Progenitor cell of endocrine pancreas (in vitro differentiated cells): ENCODE data around the gene BRINP3. TPM values are rescaled to one million over a fixed set of nuclear protein-coding genes. Genes with fewer than 3 reads are reported as not detected.

Experiments used
- DNase-seq: peaks from one replicate; pipeline ENCODE4 v3.0.0; 2021; ENCODE audit warnings: low spot score; ENCODE audit not compliant: unreplicated experiment
- H3K27ac Mint-ChIP-seq: 2 replicates; pipeline ENCODE4 v1.8.0; 2021; ENCODE audit warnings: mild to moderate bottlenecking, moderate library complexity, mixed read lengths
- H3K27me3 Mint-ChIP-seq: 2 replicates; pipeline ENCODE4 v1.8.0; 2021; ENCODE audit warnings: mixed read lengths
- H3K36me3 Mint-ChIP-seq: 2 replicates; pipeline ENCODE4 v1.8.0; 2022; ENCODE audit warnings: mixed read lengths; ENCODE audit not compliant: insufficient read depth
- H3K4me1 Mint-ChIP-seq: 2 replicates; pipeline ENCODE4 v1.8.0; 2021; ENCODE audit warnings: low read depth, mixed read lengths
- H3K4me3 Mint-ChIP-seq: 2 replicates; pipeline ENCODE4 v1.8.0; 2021; ENCODE audit warnings: low read depth, mild to moderate bottlenecking, moderate library complexity, mixed read lengths
- H3K9me3 Mint-ChIP-seq: 2 replicates; pipeline ENCODE4 v1.8.0; 2021; ENCODE audit warnings: low read depth, mixed read lengths
- CTCF ChIP-seq: fragments of 200-600 bp; sonication (generic); IDR thresholded peaks from one replicate; pipeline ENCODE4 v1.5.0; 2021; ENCODE audit warnings: antibody characterized with exemption, mild to moderate bottlenecking; ENCODE audit not compliant: unreplicated experiment
- total RNA-seq: library from RNA; stranded (reverse); gene quantifications from 2 replicates; pipeline ENCODE4 v1.2.1, GENCODE V29; 2021

The BRINP3 gene
- total RNA-seq, 1 donor from 2014 or later: not detected

- DNase-seq: no peak
- Mint-ChIP-seq H3K4me3 (no peak overlapping the region), H3K4me1 (no peaks in the 10 kb centered on the region), H3K36me3 (no peaks in the 10 kb centered on the region), H3K9me3 (peaks cover 6% of the 10 kb centered on the region), H3K27ac (no peak overlapping the region), H3K27me3 (no peaks in the 10 kb centered on the region)
- no peak for TF ChIP-seq CTCF
These were observed 74.3 kb downstream of the BRINP3 start for GRCh38 chr1:190403402-190403801.

DNA sequence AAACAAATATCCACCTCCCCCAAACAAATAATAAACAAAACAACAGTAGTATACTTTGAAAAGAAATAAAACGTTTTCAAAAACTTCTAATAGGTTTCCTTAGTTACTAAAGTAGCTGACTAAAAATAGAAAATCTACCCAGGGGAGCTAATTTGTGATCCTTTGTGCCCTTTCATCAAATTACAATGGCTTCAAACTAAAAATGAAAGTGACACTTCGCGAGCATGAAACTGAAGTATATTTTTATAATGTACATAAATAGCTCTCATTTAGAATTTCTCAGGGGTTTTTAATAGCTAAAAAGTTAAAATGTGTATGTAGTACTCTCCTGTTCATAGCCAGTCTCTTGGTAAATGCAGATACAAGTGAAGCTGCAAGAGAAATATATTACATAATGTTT, 78.4 kb downstream of the BRINP3 start:
- no peak overlapping the region for H3K27ac Mint-ChIP-seq

DNA sequence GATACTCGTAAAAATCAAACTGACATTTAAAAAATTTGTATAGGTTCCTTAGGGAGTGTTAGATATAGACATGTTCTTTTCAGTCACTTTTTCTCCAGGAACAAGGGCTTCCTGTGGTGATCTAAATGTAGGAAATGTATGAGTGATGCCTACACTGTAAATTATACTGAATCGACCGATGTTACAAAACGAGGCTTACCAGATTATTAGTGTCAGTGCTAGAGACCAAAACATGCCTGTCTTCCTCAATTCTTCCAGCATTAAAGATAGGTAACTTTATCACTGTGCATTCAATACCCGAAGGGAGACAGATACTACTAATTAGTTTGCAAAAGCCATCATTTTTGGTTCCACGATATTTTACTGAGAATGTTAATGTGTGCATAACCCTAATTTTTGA, 86.1 kb downstream of the BRINP3 start:
- Mint-ChIP-seq H3K36me3 (no peaks in the 10 kb centered on the region), H3K9me3 (peaks cover 4% of the 10 kb centered on the region), H3K27me3 (peaks cover 11% of the 10 kb centered on the region), H3K4me3 (no peak overlapping the region), H3K4me1 (peaks cover 2% of the 10 kb centered on the region), H3K27ac (no peak overlapping the region)
- TF ChIP-seq CTCF: no peak
- no peak for DNase-seq

More for the DNA sequence above, 78.4 kb downstream of the BRINP3 start:
- Mint-ChIP-seq H3K36me3 (no peaks in the 10 kb centered on the region), H3K4me3 (no peak overlapping the region), H3K9me3 (peaks cover 6% of the 10 kb centered on the region), H3K4me1 (peaks cover 2% of the 10 kb centered on the region), H3K27me3 (no peaks in the 10 kb centered on the region)
- DNase-seq: no peak
- no peak for TF ChIP-seq CTCF

DNA sequence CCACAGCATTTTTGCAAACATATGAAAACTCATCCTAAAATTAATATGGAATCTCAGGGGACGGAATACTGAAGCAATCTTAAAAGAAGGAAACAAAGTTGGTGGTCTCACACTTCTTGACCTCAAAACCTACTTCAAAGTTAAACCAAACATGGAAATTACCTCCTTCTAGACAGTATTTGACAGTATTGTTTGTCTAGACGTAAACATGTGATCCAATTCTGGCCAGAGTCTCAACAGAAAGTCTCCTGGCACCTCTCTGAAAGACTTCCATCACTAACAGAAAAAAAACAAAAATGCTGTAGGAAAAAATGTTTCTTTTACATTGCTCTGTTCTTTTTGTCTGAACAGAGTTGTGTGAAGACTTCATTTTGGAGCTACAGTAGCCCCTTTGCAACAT, 99.7 kb downstream of the BRINP3 start:
- H3K9me3 Mint-ChIP-seq: no peaks in the 10 kb centered on the region
- H3K36me3 Mint-ChIP-seq: no peaks in the 10 kb centered on the region
- H3K4me3 Mint-ChIP-seq: no peak overlapping the region
- no peak for TF ChIP-seq CTCF
- no peak for DNase-seq
- H3K27ac Mint-ChIP-seq: no peak overlapping the region
- H3K27me3 Mint-ChIP-seq: no peaks in the 10 kb centered on the region
- H3K4me1 Mint-ChIP-seq: no peaks in the 10 kb centered on the region

DNA sequence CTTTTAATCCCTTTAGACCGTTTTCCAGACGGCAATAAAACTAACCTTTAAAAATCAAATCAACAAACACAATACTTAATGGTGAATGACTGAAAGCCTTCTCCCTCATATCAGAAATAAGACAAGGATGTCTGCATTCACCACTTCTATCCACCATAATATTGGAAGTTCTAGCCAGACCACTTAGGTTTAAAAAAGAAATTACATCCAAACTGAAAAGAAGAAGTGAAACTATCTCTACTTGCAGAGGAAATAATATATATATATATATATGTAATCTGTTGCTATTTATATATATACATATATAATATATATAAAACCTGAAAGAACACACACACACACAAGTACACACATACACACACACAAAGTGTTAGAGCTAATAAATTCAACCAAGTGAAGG, 100.4 kb downstream of the BRINP3 start:
- no peak overlapping the region for H3K4me3 Mint-ChIP-seq
- H3K4me1 Mint-ChIP-seq: no peaks in the 10 kb centered on the region
- H3K27ac Mint-ChIP-seq: no peak overlapping the region
- H3K36me3 Mint-ChIP-seq: no peaks in the 10 kb centered on the region
- no peak for TF ChIP-seq CTCF
- H3K9me3 Mint-ChIP-seq: no peaks in the 10 kb centered on the region
- no peaks in the 10 kb centered on the region for H3K27me3 Mint-ChIP-seq
- no peak for DNase-seq
